VCaP (cell line): ENCODE data around the gene BCAR3.
A peak's percentile ranks its signal among the peaks of the same experiment; 100 is the strongest.

Experiments used
- H3K27ac ChIP-seq: fragments of 450-650 bp; 2 replicates; pipeline ENCODE4 v1.5.1; 2017
- CTCF ChIP-seq: fragments of 450-650 bp; conservative IDR thresholded peaks from 2 replicates; pipeline ENCODE4 v1.5.1; 2017; ENCODE audit warnings: mild to moderate bottlenecking, moderate library complexity

The BCAR3 gene

GRCh38 chr1:93532780-93533378, 148.8 kb downstream of the BCAR3 start:
- H3K27ac ChIP-seq: peak overlapping the region; percentile 75; the same call in 1 of the 2 replicates
- no peak for TF ChIP-seq CTCF

- TF ChIP-seq CTCF: no peak
- peak overlapping the region; percentile 75 for H3K27ac ChIP-seq
Measured at GRCh38 chr1:93531193-93531592, 150.4 kb downstream of the BCAR3 start.

GRCh38 chr1:93528412-93528811, 153.2 kb downstream of the BCAR3 start:
- peak overlapping the region; percentile 75; the same call in 1 of the 2 replicates for H3K27ac ChIP-seq
- no peak for TF ChIP-seq CTCF

GRCh38 chr1:93526431-93526830, 155.2 kb downstream of the BCAR3 start:
- TF ChIP-seq CTCF: no peak
- no peak overlapping the region for H3K27ac ChIP-seq

- no peak overlapping the region for H3K27ac ChIP-seq
- TF ChIP-seq CTCF: no peak
Measured at GRCh38 chr1:93525431-93525830, 156.2 kb downstream of the BCAR3 start.

- H3K27ac ChIP-seq: no peak overlapping the region
- no peak for TF ChIP-seq CTCF
Measured at GRCh38 chr1:93522721-93523120, 158.9 kb downstream of the BCAR3 start.

- no peak overlapping the region for H3K27ac ChIP-seq
- no peak for TF ChIP-seq CTCF
Measured at GRCh38 chr1:93521618-93522017, 160.0 kb downstream of the BCAR3 start.
